ENCODE results near the gene RAB17. TPM values are rescaled to one million over a fixed set of nuclear protein-coding genes. Genes with fewer than 3 reads are reported as not detected.

Gene RAB17
- total RNA-seq, 1 donor: 0.43 TPM

- H3K4me3 ChIP-seq (ENCODE audit: low read depth, low read length): no peak overlapping the region
- TF ChIP-seq CTCF (IDR thresholded peaks at IDR 0.05; ENCODE audit: insufficient read depth, low read depth, low read length): no peak
- DNase-seq (ENCODE audit: low read depth): no peak
These were observed 12.6 kb upstream of the RAB17 start for GRCh38 chr2:237603049-237603717.

- TF ChIP-seq CTCF (IDR thresholded peaks at IDR 0.05; ENCODE audit: insufficient read depth, low read depth, low read length): no peak
These were observed 11.9 kb upstream of the RAB17 start for GRCh38 chr2:237602409-237602808.

GRCh38 chr2:237601453-237602116 is 11.1 kb upstream of the RAB17 start:
- no peak overlapping the region for H3K4me3 ChIP-seq (ENCODE audit: low read depth, low read length)
- TF ChIP-seq CTCF (IDR thresholded peaks at IDR 0.05; ENCODE audit: insufficient read depth, low read depth, low read length): no peak
- DNase-seq (ENCODE audit: low read depth): no peak

More at GRCh38 chr2:237602409-237602808, 11.9 kb upstream of the RAB17 start:
- no peak for DNase-seq (ENCODE audit: low read depth)
- no peak overlapping the region for H3K4me3 ChIP-seq (ENCODE audit: low read depth, low read length)

- H3K4me3 ChIP-seq (ENCODE audit: low read depth, low read length): no peak overlapping the region
These were observed 9.8 kb upstream of the RAB17 start for GRCh38 chr2:237600205-237600846.

GRCh38 chr2:237599465-237600110 is 9.1 kb upstream of the RAB17 start:
- no peak overlapping the region for H3K4me3 ChIP-seq (ENCODE audit: low read depth, low read length)
- TF ChIP-seq CTCF (IDR thresholded peaks at IDR 0.05; ENCODE audit: insufficient read depth, low read depth, low read length): no peak
- DNase-seq (ENCODE audit: low read depth): no peak

More at GRCh38 chr2:237600205-237600846, 9.8 kb upstream of the RAB17 start:
- peak; percentile 89 for DNase-seq (ENCODE audit: low read depth)
- peak; percentile 38 for TF ChIP-seq CTCF (IDR thresholded peaks at IDR 0.05; ENCODE audit: insufficient read depth, low read depth, low read length)

- TF ChIP-seq CTCF (IDR thresholded peaks at IDR 0.05; ENCODE audit: insufficient read depth, low read depth, low read length): no peak
- no peak for DNase-seq (ENCODE audit: low read depth)
- no peak overlapping the region for H3K4me3 ChIP-seq (ENCODE audit: low read depth, low read length)
These were observed 8.1 kb upstream of the RAB17 start for GRCh38 chr2:237598468-237599208.
